Fibroblast of lung (primary cell): Measurements from ENCODE around the gene NEDD4L.

Experiments
- EZH2 ChIP-seq: IDR thresholded peaks from 2 replicates; pipeline ENCODE4 v1.5.1; 2012; ENCODE audit warnings: low read length, control low read depth, mild to moderate bottlenecking; ENCODE audit errors: missing control alignments
- TF ChIP-seq, protein P1 (sequence below), 2 donors: IDR thresholded peaks in 1 of 2; conservative IDR thresholded peaks in 1 of 2; 1 replicate in 1 of 2; 2 replicates in 1 of 2; pipeline ENCODE4 v1.5.1; 2011 to 2012; ENCODE audit warnings: low read length in 2 of 2, control low read depth in 1 of 2, inconsistent platforms in 1 of 2, low read depth in 1 of 2, mild to moderate bottlenecking in 1 of 2

DNA sequence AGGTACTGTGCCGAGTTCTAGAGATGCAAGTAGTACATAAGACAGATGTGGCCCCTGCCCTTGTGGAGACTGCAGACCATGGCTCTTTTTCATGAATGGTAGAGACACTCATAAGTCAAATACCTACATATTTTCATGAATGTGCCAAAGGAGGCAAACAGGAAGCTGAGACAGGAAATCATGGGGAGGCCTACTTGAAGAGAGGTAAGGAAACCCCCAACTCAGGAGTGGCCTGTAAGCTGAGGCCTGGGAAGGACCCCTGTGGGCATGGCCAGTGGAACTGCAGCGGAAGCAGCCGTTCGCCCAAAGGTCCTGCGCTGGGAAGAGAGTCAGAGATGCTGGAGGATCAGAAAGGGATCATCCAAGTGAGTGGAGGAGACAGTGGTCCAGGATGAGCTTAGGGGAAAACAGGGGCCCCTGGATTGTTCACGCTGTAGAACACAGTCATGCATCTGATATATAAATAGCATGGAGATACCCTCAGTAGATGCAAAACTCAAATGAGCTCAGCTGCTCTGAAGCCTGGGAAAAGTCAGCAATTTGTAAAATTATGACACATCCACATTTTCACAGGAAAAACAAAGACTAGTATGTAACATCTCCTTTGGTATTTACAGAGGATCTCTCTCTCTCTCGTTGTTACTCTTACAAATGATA, 228.9 kb downstream of the NEDD4L start:
- TF ChIP-seq, protein P1, sequence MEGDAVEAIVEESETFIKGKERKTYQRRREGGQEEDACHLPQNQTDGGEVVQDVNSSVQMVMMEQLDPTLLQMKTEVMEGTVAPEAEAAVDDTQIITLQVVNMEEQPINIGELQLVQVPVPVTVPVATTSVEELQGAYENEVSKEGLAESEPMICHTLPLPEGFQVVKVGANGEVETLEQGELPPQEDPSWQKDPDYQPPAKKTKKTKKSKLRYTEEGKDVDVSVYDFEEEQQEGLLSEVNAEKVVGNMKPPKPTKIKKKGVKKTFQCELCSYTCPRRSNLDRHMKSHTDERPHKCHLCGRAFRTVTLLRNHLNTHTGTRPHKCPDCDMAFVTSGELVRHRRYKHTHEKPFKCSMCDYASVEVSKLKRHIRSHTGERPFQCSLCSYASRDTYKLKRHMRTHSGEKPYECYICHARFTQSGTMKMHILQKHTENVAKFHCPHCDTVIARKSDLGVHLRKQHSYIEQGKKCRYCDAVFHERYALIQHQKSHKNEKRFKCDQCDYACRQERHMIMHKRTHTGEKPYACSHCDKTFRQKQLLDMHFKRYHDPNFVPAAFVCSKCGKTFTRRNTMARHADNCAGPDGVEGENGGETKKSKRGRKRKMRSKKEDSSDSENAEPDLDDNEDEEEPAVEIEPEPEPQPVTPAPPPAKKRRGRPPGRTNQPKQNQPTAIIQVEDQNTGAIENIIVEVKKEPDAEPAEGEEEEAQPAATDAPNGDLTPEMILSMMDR (conservative IDR thresholded peaks at IDR 0.05 in 1 of 2, IDR thresholded peaks at IDR 0.05 in 1 of 2; ENCODE audit: low read depth in 1 of 2, low read length in 2 of 2): no peak
- no peak for TF ChIP-seq EZH2
